HL-60 (cell line): ENCODE measurements around the gene FBN1.

Source experiments
- DNase-seq, 2 experiments: peaks; one replicate each; pipeline ENCODE4 v3.0.0-alpha.2; 2010 to 2020; ENCODE audit warnings: low read depth in 1 of 2, low spot score in 1 of 2
- H3K27ac ChIP-seq: fragments of 250-450 bp; sonication (Bioruptor Pico); replicated peaks from 2 replicates; pipeline ENCODE4 v1.5.1; 2020; ENCODE audit warnings: mild to moderate bottlenecking, moderate library complexity
- H3K27me3 ChIP-seq: fragments of 250-450 bp; sonication (Bioruptor Pico); 2 replicates; pipeline ENCODE4 v1.5.1; 2021; ENCODE audit warnings: mild to moderate bottlenecking, moderate library complexity; ENCODE audit not compliant: insufficient read depth, poor library complexity, severe bottlenecking
- H3K4me3 ChIP-seq: replicated peaks from 2 replicates; pipeline ENCODE4 v1.5.1; 2011; ENCODE audit warnings: mild to moderate bottlenecking, control low read depth, low read length; ENCODE audit not compliant: insufficient read depth
- GABPA ChIP-seq: IDR thresholded peaks from 2 replicates; pipeline ENCODE4 v1.6.1; 2012; ENCODE audit warnings: low read depth
- POLR2AphosphoS5 ChIP-seq: IDR thresholded peaks from 2 replicates; pipeline ENCODE4 v1.6.1; 2012; ENCODE audit warnings: low read depth
- SPI1 ChIP-seq: IDR thresholded peaks from 2 replicates; pipeline ENCODE4 v1.6.1; 2012; ENCODE audit warnings: low read depth, mild to moderate bottlenecking, borderline replicate concordance
- TF ChIP-seq, protein P1 (sequence below): IDR thresholded peaks from one replicate; pipeline ENCODE4 v1.5.1; 2011; ENCODE audit warnings: low read length, control low read depth, inconsistent platforms; ENCODE audit not compliant: insufficient read depth
- TF ChIP-seq, protein P2 (sequence below): IDR thresholded peaks from 2 replicates; pipeline ENCODE4 v1.6.1; 2012; ENCODE audit warnings: low read depth; ENCODE audit not compliant: insufficient replicate concordance

Gene FBN1

DNA sequence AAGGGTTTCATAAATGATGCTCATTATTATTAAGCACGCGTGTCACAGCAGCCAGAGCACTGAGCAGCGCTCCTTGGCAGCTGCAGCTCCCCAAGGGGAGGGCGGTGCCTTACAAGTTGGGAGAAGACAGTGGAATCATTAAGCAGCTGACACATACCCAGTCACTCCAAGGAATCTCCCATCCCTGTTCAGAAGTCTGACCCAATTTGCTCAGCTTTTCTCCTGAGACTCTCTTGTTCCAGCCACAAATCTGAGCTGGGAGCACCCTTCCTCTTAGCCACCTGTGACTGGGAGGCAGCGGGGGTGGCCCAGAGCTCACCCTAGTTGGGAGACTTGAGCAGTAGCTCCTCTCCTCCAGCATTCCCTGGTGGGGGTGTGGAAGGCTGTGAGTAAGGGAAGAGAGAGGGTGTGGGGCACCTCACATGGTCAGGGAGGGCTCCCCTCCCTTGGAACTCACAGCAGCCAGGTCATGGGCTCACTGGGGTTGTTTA, 249.9 kb downstream of the FBN1 start:
- no peak for DNase-seq
- Histone ChIP-seq H3K27me3 (no peaks in the 10 kb centered on the region), H3K27ac (no peak overlapping the region), H3K4me3 (no peak overlapping the region)
- TF ChIP-seq, protein P1, sequence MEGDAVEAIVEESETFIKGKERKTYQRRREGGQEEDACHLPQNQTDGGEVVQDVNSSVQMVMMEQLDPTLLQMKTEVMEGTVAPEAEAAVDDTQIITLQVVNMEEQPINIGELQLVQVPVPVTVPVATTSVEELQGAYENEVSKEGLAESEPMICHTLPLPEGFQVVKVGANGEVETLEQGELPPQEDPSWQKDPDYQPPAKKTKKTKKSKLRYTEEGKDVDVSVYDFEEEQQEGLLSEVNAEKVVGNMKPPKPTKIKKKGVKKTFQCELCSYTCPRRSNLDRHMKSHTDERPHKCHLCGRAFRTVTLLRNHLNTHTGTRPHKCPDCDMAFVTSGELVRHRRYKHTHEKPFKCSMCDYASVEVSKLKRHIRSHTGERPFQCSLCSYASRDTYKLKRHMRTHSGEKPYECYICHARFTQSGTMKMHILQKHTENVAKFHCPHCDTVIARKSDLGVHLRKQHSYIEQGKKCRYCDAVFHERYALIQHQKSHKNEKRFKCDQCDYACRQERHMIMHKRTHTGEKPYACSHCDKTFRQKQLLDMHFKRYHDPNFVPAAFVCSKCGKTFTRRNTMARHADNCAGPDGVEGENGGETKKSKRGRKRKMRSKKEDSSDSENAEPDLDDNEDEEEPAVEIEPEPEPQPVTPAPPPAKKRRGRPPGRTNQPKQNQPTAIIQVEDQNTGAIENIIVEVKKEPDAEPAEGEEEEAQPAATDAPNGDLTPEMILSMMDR, result no peak
- TF ChIP-seq, protein P2, sequence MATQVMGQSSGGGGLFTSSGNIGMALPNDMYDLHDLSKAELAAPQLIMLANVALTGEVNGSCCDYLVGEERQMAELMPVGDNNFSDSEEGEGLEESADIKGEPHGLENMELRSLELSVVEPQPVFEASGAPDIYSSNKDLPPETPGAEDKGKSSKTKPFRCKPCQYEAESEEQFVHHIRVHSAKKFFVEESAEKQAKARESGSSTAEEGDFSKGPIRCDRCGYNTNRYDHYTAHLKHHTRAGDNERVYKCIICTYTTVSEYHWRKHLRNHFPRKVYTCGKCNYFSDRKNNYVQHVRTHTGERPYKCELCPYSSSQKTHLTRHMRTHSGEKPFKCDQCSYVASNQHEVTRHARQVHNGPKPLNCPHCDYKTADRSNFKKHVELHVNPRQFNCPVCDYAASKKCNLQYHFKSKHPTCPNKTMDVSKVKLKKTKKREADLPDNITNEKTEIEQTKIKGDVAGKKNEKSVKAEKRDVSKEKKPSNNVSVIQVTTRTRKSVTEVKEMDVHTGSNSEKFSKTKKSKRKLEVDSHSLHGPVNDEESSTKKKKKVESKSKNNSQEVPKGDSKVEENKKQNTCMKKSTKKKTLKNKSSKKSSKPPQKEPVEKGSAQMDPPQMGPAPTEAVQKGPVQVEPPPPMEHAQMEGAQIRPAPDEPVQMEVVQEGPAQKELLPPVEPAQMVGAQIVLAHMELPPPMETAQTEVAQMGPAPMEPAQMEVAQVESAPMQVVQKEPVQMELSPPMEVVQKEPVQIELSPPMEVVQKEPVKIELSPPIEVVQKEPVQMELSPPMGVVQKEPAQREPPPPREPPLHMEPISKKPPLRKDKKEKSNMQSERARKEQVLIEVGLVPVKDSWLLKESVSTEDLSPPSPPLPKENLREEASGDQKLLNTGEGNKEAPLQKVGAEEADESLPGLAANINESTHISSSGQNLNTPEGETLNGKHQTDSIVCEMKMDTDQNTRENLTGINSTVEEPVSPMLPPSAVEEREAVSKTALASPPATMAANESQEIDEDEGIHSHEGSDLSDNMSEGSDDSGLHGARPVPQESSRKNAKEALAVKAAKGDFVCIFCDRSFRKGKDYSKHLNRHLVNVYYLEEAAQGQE, result no peak
- TF ChIP-seq SPI1 (no peak), GABPA (no peak), POLR2AphosphoS5 (no peak)

DNA sequence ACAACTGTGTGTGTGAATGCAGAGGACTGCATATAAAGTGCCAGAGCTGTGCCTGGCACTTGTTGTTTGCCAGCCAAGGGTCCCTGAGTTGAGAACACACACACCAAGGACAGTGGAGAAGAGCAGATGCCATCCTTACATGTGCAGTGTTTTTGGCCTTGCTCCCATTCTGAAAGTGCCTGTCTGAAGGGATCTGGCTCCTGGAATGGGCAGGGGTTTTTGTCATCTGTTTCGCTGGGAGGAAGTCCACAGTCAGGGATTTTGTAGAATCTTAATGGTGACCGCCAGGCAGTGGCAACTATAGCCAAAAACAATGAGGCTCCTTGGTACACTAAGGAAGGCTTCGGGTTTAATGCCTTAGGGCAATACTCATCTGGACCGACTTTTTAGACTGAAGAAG, 250.5 kb downstream of the FBN1 start:
- Histone ChIP-seq H3K27ac (no peak overlapping the region), H3K27me3 (no peaks in the 10 kb centered on the region), H3K4me3 (no peak overlapping the region)
- no peak for DNase-seq
- no peak for TF ChIP-seq POLR2AphosphoS5
- TF ChIP-seq, protein P2, result no peak
- TF ChIP-seq, protein P1, result no peak
- TF ChIP-seq SPI1, result no peak
- no peak for TF ChIP-seq GABPA

DNA sequence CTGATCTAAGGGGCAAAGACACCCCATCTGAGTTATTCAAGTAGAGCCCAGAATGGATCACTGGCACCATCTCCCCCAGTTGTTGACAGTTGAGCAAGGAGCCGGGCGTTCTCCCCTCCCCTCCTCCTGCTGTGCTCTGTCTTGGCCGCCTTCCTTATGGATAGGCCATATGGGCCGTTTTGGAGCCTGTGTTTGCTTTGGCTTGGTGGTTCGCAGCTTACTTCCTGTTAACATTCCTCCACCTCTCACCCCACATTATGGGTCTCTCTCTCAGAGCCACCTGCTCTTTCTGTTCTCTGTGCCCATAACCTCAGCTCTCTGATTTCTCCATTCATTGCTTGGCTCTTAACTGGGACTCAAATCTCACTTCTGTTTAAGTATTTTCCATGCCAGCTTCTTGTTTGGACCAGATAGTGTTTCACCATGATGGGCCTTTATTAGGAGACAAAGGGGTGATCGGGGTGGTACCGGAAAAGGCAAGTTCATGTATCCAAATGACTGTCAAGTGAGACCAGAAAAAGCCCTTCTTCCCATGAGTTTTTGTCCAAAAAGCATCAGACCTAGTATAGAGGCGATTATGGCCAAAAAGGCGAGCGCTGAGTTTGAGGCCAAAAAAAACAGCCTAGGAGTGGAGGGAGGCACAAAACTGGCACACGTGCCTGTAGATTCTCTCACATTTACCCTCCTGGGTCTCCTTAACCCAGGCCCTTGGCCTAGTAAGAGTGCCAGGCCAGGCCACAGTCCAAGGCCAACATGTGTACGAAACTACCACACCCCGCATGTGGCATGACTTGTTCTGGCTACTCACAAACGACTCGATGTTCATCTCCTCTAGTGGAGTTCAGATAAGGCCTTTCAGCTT, 251.6 kb downstream of the FBN1 start:
- DNase-seq, result no peak
- Histone ChIP-seq H3K27me3 (no peaks in the 10 kb centered on the region), H3K4me3 (no peak overlapping the region), H3K27ac (no peak overlapping the region)
- no peak for TF ChIP-seq POLR2AphosphoS5
- TF ChIP-seq, protein P1, result no peak
- no peak for TF ChIP-seq SPI1
- no peak for TF ChIP-seq GABPA
- TF ChIP-seq, protein P2, result no peak
